ENCODE results near the gene VWA1.
"Not testable (repeated sequence)": the region's sequence is repeated elsewhere in the genome, so short reads cannot be mapped to it uniquely, and the experiment has no call there.

VWA1 gene

DNA sequence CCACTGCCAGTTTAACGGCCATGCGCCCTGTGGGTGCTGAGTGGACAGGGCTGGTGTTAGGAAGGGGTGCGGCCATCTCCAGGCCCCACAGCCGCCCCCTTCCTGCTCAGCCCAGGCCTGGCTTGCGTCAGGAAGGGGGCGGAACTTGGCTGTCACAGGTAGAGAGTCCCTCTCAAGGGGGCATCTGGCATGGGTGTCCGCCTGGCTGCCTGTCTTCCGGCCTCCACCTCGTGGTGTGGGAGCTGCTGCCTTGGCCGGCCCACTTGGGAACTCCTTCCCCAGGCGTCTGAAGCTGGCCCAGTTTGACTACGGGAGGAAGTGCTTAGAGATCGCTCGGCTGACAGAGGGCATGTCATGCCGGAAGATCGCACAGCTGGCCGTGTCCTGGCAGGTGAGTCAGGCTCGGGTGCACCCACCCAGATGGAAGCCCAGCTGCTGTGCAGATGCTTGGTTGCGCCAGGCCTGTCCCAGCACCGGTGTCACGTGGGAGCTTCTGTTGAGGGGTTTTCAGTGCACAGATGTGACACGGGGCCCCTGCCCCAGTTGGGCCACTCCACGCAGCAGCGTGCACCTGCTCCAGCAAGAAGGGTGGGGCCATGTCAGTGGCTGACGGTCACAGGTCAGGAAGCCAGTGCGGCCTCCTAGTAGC is 27.0 kb downstream of the VWA1 start:
- H3K4me3 ChIP-seq = no peak overlapping the region
- no peak overlapping the region for H3K27ac ChIP-seq
- TF ChIP-seq, protein P1, sequence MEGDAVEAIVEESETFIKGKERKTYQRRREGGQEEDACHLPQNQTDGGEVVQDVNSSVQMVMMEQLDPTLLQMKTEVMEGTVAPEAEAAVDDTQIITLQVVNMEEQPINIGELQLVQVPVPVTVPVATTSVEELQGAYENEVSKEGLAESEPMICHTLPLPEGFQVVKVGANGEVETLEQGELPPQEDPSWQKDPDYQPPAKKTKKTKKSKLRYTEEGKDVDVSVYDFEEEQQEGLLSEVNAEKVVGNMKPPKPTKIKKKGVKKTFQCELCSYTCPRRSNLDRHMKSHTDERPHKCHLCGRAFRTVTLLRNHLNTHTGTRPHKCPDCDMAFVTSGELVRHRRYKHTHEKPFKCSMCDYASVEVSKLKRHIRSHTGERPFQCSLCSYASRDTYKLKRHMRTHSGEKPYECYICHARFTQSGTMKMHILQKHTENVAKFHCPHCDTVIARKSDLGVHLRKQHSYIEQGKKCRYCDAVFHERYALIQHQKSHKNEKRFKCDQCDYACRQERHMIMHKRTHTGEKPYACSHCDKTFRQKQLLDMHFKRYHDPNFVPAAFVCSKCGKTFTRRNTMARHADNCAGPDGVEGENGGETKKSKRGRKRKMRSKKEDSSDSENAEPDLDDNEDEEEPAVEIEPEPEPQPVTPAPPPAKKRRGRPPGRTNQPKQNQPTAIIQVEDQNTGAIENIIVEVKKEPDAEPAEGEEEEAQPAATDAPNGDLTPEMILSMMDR (IDR thresholded peaks at IDR 0.05) = no peak
- DNase-seq (ENCODE audit: low spot score) = no peak

DNA sequence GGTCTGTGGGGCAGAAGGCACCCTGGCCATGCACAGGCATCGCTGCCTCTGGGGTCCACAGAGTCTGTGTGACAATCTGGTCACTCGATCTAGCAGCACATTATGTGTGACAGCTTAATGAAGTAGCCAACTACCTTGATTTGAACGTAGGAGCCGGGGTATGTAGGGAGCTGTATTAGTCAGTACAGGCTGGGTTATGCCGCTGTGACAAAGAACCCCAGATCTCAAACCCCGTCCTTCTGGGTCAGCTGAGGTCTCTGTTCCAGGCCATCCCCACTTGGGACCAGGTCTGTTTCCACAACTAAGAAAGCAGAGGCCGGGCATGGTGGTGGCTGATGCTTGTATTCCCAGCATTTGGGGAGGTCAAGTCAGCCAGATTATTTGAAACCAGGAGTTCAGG is 27.8 kb downstream of the VWA1 start:
- TF ChIP-seq, protein P1 (IDR thresholded peaks at IDR 0.05) = no peak
- no peak overlapping the region for H3K4me3 ChIP-seq
- DNase-seq (ENCODE audit: low spot score) = no peak
- no peak overlapping the region for H3K27ac ChIP-seq

DNA sequence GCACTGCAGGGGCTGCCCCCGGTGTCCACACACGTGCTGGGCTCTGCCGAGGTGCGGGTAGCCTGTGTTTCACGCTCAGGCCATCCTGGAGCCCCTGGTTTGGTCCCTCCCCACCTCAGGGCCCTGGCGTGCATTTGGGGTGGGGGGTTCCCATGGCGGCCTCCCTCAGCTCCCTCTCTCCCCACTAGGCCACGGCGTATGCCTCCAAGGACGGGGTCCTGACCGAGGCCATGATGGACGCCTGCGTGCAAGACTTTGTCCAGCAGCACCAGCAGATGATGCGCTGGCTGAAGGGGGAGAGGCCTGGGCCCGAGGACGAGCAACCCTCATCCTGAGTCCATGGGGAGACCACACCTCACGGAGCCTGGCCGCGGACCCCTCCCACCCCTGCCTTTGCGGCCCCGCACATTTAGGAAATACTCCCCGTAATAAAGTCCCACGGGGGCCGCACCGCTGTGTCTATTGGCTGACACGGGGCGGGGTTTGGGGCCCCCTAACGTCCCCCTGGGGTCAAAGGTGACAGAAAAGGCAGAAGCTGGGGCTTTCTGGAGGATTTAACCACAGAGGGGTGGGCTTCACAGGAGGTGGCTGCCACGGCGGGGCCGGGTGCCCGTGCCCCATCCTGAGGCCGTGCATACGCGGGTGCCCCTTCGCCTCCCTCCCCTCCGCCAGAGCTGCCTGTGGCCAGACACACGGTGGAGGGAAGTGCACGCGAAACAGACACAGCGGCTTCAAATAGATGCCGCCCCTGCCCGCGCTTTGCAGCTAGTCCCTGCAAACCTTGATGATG is 32.9 kb downstream of the VWA1 start:
- H3K27ac ChIP-seq; DNase-seq (ENCODE audit: low spot score); H3K4me3 ChIP-seq: not testable (repeated sequence)

DNA sequence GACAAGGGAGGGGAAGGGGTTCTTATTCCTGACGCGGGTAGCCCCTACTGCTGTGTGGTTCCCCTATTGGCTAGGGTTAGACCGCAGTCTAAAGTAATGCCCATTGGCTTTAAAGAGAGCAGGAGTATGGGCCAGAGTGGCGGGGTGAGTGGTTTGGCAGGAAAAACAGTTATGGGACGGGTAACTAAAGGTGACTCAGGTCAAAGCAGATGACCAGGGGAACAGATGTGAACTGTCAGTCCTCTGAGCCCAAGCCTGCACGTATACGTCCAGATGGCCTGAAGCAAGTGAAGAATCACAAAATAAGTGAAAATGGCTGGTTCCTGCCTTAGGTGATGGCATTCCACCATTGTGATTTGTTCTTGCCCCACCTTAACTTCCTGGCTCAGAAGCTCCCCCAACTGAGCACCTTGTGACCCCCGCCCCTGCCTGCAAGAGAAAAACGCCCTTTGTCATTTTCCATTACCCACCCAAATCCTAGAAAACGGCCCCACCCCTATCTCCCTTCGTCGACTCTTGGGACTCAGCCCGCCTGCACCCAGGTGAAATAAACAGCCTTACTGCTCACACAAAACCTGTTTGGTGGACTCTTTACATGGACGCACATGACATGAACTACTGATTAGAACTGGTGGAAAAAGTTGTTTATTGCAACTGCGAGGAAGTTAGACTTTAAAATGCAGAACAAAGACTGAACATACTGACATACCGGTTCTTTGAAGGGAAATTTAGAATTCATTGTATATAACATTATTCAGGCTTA is 35.3 kb downstream of the VWA1 start:
- DNase-seq (ENCODE audit: low spot score) = no peak
- H3K4me3 ChIP-seq = peak overlapping the region; percentile 93
- TF ChIP-seq, protein P1 (IDR thresholded peaks at IDR 0.05) = no peak
- peak overlapping the region; percentile 71 to 90 for H3K27ac ChIP-seq

DNA sequence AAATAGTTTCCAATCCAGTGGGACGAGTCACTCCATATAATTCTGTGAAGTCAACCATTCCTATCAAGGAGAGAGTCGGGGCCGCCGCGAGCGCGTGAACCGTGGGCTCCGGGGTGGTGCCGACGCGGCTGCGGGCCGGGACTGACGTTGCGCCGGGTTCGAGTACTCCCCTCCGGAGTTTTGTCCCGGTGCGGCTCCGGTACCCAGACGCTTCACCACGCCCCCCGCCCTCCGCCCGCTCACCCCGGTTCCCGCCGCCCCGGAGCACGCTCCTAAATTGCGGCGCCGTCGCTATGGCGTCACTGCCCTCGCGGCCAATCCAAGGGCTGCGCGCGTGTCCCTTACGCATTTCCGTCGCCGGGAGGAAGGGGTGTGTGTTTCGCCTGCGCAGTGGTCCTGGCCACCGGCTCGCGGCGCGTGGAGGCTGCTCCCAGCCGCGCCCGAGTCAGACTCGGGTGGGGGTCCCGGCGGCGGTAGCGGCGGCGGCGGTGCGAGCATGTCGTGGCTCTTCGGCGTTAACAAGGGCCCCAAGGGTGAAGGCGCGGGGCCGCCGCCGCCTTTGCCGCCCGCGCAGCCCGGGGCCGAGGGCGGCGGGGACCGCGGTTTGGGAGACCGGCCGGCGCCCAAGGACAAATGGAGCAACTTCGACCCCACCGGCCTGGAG is 36.0 kb downstream of the VWA1 start, which contains the start of gene ATAD3B:
TSS of gene ATAD3B (plus strand) at position 377 of the 664 bp plus-strand sequence. CDS start at position 497, 120 bp downstream.
- TF ChIP-seq, protein P1 (IDR thresholded peaks at IDR 0.05) = no peak
- DNase-seq (ENCODE audit: low spot score) = peak; percentile 94
- H3K4me3 ChIP-seq = peak within 1 kb of the TSS; percentile 93
- H3K27ac ChIP-seq = peak within 1 kb of the TSS; percentile 71 to 90

DNA sequence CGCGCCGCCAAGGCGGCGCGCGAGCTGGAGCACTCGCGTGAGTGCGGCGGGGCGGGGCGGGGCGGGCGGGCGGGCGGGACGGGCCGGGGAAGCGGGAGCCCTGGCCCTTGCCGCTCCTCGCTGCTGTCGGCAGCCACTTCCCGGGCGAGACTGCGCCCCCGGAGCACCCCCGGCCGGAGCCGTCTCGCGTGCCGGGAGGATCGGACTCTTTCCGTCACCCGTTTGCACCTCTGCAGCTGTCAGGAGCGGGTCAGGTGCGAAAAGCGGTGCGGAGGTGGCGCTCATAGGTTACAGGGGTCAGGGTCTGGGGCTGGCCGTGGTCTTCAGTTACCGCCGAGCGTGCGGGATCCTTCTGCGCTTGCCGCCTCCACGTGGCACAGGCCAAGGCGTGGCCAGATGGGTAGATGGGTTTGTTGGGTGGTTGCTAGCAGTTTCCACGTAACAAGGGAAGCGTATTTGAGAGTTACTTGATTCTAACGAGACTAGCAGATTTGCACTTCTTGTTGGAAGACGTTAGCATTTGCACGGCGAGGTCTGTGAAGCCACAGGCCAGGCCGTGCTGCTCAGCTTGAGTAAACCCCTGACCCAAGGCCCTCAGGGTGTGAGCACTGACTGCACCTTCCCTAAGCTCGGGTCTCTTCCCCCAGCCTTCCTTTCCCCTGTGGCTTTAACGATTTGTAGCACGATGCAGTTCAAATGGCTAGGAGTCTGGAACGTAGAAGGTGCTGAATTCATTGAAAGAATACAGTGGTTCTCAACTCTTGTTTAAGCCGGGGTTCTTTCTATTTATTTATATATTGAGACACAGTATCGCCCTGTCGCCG is 36.8 kb downstream of the VWA1 start:
- DNase-seq (ENCODE audit: low spot score); H3K27ac ChIP-seq: not testable (repeated sequence)
- peak overlapping the region; percentile 93 for H3K4me3 ChIP-seq

DNA sequence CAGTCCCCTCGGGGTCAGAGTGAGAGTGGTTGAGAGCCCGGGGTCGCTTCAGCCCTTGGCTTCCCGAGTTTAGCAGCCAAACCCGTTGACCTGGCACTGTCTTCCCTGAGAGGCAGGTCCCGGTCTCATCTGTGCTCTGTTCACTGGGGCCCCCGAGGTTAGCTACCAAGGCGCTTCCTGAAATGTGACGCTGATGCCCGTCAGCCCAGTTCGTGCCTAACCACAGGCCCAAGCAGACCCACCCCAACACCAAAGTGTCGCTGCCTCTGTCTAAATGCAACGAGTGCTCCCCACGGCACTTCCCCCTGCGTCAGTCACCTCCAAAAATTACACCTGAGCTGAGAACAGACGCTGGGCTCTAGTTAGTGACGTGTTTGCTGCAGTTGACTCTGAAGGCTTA is 40.5 kb downstream of the VWA1 start:
- H3K4me3 ChIP-seq; DNase-seq (ENCODE audit: low spot score); H3K27ac ChIP-seq: not testable (repeated sequence)

Measured in coronary artery (tissue), 2 donors.